PFSK-1 (cell line): ENCODE measurements around the gene SEMA3A.

ENCODE experiments used
- FOXP2 ChIP-seq: optimal IDR thresholded peaks from 2 replicates; pipeline ENCODE3; 2011; ENCODE audit warnings: borderline replicate concordance, control low read depth, inconsistent platforms; ENCODE audit not compliant: insufficient read depth; ENCODE audit errors: extremely low read length, extremely low read depth
- POLR2AphosphoS5 ChIP-seq: IDR thresholded peaks from 2 replicates; pipeline ENCODE4 v1.6.1; 2012; ENCODE audit warnings: low read depth, mild to moderate bottlenecking, control low read depth, low read length, moderate library complexity
- SIN3A ChIP-seq: IDR thresholded peaks from 2 replicates; pipeline ENCODE4 v1.6.1; 2012; ENCODE audit warnings: mild to moderate bottlenecking, low read length, moderate library complexity, borderline replicate concordance; ENCODE audit not compliant: insufficient read depth
- TAF1 ChIP-seq: IDR thresholded peaks from 2 replicates; pipeline ENCODE4 v1.6.1; 2012; ENCODE audit warnings: low read length, control low read depth, borderline replicate concordance; ENCODE audit not compliant: insufficient read depth
- TF ChIP-seq, protein P1 (sequence below), 2 experiments: IDR thresholded peaks; 2 replicates each; pipeline versions ENCODE4 v1.6.1 to v1.8.0; 2011 to 2012; ENCODE audit warnings: low read depth in 2 of 2, low read length in 2 of 2, control low read depth in 1 of 2, inconsistent platforms in 1 of 2, mild to moderate bottlenecking in 1 of 2, moderate library complexity in 1 of 2; ENCODE audit not compliant: insufficient read depth in 1 of 2

Gene SEMA3A

DNA sequence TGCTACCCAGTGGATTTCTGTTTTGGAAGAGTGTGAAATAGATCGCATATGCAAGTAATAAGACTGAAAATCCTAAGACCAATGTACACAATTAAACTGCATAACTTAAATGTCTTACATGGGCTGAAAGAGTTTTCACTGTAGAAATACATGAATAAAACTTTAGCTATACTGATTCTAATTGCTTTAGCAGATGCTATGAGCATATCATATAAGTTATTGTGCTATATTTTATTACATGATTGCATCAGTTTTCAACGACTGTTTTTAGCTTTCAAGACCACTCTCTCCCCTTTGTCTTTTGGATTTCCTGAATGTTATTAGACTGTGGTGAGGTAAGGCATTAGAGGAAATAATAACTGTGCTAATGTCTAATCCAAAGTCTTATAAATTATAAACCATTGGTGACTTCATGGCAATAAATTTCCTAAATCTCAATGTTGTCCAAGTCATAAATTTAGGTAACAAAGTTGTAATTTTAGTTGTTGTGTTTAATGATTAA, 124.5 kb downstream of the SEMA3A start:
- TF ChIP-seq FOXP2 (no peak), SIN3A (no peak), TAF1 (no peak), POLR2AphosphoS5 (no peak)
- TF ChIP-seq, protein P1, sequence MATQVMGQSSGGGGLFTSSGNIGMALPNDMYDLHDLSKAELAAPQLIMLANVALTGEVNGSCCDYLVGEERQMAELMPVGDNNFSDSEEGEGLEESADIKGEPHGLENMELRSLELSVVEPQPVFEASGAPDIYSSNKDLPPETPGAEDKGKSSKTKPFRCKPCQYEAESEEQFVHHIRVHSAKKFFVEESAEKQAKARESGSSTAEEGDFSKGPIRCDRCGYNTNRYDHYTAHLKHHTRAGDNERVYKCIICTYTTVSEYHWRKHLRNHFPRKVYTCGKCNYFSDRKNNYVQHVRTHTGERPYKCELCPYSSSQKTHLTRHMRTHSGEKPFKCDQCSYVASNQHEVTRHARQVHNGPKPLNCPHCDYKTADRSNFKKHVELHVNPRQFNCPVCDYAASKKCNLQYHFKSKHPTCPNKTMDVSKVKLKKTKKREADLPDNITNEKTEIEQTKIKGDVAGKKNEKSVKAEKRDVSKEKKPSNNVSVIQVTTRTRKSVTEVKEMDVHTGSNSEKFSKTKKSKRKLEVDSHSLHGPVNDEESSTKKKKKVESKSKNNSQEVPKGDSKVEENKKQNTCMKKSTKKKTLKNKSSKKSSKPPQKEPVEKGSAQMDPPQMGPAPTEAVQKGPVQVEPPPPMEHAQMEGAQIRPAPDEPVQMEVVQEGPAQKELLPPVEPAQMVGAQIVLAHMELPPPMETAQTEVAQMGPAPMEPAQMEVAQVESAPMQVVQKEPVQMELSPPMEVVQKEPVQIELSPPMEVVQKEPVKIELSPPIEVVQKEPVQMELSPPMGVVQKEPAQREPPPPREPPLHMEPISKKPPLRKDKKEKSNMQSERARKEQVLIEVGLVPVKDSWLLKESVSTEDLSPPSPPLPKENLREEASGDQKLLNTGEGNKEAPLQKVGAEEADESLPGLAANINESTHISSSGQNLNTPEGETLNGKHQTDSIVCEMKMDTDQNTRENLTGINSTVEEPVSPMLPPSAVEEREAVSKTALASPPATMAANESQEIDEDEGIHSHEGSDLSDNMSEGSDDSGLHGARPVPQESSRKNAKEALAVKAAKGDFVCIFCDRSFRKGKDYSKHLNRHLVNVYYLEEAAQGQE (IDR thresholded peaks at IDR 0.05; ENCODE audit: insufficient read depth in 1 of 2, low read depth in 2 of 2, low read length in 2 of 2) = no peak

GRCh38 chr7:84069033-84069432, 125.6 kb downstream of the SEMA3A start:
- TF ChIP-seq SIN3A = no peak
- TF ChIP-seq POLR2AphosphoS5 = no peak
- TF ChIP-seq TAF1 = no peak
- TF ChIP-seq FOXP2 = no peak
- TF ChIP-seq, protein P1 (IDR thresholded peaks at IDR 0.05; ENCODE audit: insufficient read depth in 1 of 2, low read depth in 2 of 2, low read length in 2 of 2) = no peak

GRCh38 chr7:84060760-84061261, 133.8 kb downstream of the SEMA3A start:
- TF ChIP-seq SIN3A (no peak), POLR2AphosphoS5 (no peak), FOXP2 (no peak), TAF1 (no peak)
- TF ChIP-seq, protein P1 (IDR thresholded peaks at IDR 0.05; ENCODE audit: insufficient read depth in 1 of 2, low read depth in 2 of 2, low read length in 2 of 2) = no peak

GRCh38 chr7:84060000-84060399, 134.6 kb downstream of the SEMA3A start:
- TF ChIP-seq FOXP2 (no peak), TAF1 (no peak)
- TF ChIP-seq, protein P1 (IDR thresholded peaks at IDR 0.05; ENCODE audit: insufficient read depth in 1 of 2, low read depth in 2 of 2, low read length in 2 of 2) = no peak

DNA sequence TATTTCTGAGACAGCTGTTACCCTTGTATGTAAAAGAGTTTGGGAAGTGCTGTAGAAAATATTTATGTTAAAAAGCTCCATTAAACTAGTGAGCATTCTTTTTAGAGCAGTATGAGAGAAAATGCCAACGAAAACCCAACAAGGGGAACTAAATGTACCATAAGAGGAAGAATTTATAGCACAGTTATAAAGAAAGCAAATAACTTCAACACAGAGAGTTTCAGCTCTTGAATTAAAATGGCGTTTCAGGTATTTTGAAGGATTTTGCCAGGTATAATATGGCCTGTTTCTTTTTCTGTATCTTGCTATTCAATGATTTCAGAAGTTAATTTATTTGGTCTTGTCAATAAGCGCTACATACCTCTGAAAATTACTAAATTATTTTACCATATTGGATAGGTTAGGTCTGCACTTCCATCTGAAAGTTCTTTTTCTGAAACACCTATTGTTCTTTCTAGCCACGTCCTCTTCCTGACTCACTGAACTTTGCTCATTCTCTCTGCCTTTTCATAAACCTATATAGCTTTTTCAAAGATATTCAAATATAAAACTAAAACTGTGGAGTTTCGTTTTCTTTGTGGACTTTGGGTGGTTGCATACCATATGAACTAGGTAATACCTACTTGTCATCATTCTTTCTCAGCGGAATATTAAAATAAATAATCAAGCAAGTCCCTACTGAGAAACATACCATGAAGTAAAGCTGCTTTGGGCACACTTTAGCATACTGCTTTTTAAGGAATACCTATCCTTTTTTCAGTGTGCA, 136.1 kb downstream of the SEMA3A start:
- TF ChIP-seq SIN3A = no peak
- no peak for TF ChIP-seq FOXP2
- no peak for TF ChIP-seq POLR2AphosphoS5
